Upper lobe of left lung (tissue), 4 donors: Measurements from ENCODE around the gene ZNF33A.

Experiments
- POLR2AphosphoS5 ChIP-seq, 2 donors: sonication (generic); formaldehyde crosslinking; IDR thresholded peaks; one replicate each; pipeline ENCODE4 v1.5.1; 2017; ENCODE audit warnings: antibody characterized with exemption in 2 of 2
- TF ChIP-seq, protein P1 (sequence below), 6 experiments: fragments of 450-650 bp in 4 of 6; fragments of 200-600 bp in 2 of 6; sonication (generic) in 2 of 6; IDR thresholded peaks; one replicate each; pipeline ENCODE4 v1.5.1; 2016 to 2019; ENCODE audit warnings: antibody characterized with exemption in 6 of 6

DNA sequence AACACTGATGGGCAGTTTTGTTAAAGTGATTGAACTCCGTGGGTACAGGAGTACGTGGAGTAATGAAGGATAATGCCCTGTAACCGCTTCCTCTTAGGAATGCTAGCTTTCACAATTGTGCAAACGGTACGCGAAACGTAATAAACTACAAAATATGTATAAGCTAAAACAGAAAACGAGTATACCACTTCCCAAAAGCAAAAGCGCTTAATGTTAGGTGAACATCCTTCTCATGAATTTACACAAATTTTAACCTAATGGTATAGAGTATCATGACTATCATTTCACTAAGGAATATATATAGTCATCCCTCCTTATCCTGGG, 33.6 kb upstream of the ZNF33A start:
- no peak for TF ChIP-seq POLR2AphosphoS5 (IDR thresholded peaks at IDR 0.05)
- TF ChIP-seq, protein P1, sequence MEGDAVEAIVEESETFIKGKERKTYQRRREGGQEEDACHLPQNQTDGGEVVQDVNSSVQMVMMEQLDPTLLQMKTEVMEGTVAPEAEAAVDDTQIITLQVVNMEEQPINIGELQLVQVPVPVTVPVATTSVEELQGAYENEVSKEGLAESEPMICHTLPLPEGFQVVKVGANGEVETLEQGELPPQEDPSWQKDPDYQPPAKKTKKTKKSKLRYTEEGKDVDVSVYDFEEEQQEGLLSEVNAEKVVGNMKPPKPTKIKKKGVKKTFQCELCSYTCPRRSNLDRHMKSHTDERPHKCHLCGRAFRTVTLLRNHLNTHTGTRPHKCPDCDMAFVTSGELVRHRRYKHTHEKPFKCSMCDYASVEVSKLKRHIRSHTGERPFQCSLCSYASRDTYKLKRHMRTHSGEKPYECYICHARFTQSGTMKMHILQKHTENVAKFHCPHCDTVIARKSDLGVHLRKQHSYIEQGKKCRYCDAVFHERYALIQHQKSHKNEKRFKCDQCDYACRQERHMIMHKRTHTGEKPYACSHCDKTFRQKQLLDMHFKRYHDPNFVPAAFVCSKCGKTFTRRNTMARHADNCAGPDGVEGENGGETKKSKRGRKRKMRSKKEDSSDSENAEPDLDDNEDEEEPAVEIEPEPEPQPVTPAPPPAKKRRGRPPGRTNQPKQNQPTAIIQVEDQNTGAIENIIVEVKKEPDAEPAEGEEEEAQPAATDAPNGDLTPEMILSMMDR (IDR thresholded peaks at IDR 0.05), result no peak
